K562 (cell line): Measurements from ENCODE around the gene PGRMC2. TPM values are rescaled to one million over a fixed set of nuclear protein-coding genes. Genes with fewer than 3 reads are reported as not detected.

Experiments
- ATAC-seq: fragments of 200-7000 bp; cut with Tn5 transposase; 3 replicates; pipeline ENCODE4 v1.9.1; 2020; ENCODE audit warnings: moderate library complexity
- BruUV-seq: library from RNA; stranded (reverse); fragments of 400-500 nt; replicated peaks from 2 replicates; lab custom pipeline; 2021; lab: Mats Ljungman, UMichigan
- CTCF ChIA-PET: fragments of 300-600 bp; formaldehyde crosslinking; extraction: SDS; loops from one replicate; lab custom pipeline; 2021; ENCODE audit warnings: low intra/inter-chr PET ratio; lab: Yijun Ruan, JAX
- POLR2A ChIA-PET: fragments of 300-600, 350-650 bp; sonication (Branson Sonifier 250); formaldehyde crosslinking; extraction: SDS; loops from one replicate; lab custom pipeline; 2021; ENCODE audit warnings: antibody characterized with exemption, inconsistent platforms; lab: Yijun Ruan, JAX
- DNase-seq, 4 experiments: peaks; one replicate each; pipeline versions ENCODE4 v3.0.0 to v3.0.0-alpha.2; 2011 to 2018; ENCODE audit warnings: low spot score in 3 of 4, mixed read lengths in 3 of 4; ENCODE audit errors: extremely low read depth in 1 of 4
- FAIRE-seq: peaks from 2 replicates; lab custom pipeline; 2011; peaks lifted over from hg19 to GRCh38; lab: Jason Lieb, UNC
- H2AFZ ChIP-seq: 2 replicates; pipeline ENCODE4 v1.6.0; 2011; ENCODE audit warnings: low read depth, low read length, control low read depth, inconsistent platforms
- H3K27ac ChIP-seq: fragments of 200-600 bp; 3 replicates; pipeline ENCODE4 v1.8.0; 2011; ENCODE audit warnings: low read depth, mild to moderate bottlenecking, control low read depth, inconsistent platforms, low read length, moderate library complexity, mixed read lengths; ENCODE audit errors: extremely low read depth
- H3K27me3 ChIP-seq, 2 experiments: fragments of 300-600 bp in 1 of 2; 2 replicates in 1 of 2; 3 replicates in 1 of 2; pipeline versions ENCODE4 v1.6.0 to v1.8.0; 2011; ENCODE audit warnings: inconsistent platforms in 2 of 2, low read length in 2 of 2, mild to moderate bottlenecking in 1 of 2, mixed read lengths in 1 of 2, moderate library complexity in 1 of 2; ENCODE audit not compliant: control insufficient read depth in 2 of 2, insufficient read depth in 2 of 2
- H3K36me3 ChIP-seq: fragments of 300-600 bp; 3 replicates; pipeline ENCODE4 v1.8.0; 2011; ENCODE audit warnings: mild to moderate bottlenecking, low read length, inconsistent platforms; ENCODE audit not compliant: control insufficient read depth, insufficient read depth
- H3K4me1 ChIP-seq, 2 experiments: fragments of 200-600 bp in 1 of 2; replicated peaks in 1 of 2; 2 replicates in 1 of 2; 3 replicates in 1 of 2; pipeline versions ENCODE4 v1.5.1 to v1.8.0; 2011; ENCODE audit warnings: inconsistent platforms in 2 of 2, low read length in 2 of 2, mild to moderate bottlenecking in 1 of 2, mixed read lengths in 1 of 2, moderate library complexity in 1 of 2; ENCODE audit not compliant: control insufficient read depth in 2 of 2, insufficient read depth in 2 of 2
- H3K4me2 ChIP-seq: 2 replicates; pipeline ENCODE4 v1.6.1; 2011; ENCODE audit warnings: low read length, control low read depth, inconsistent platforms, mixed read lengths; ENCODE audit not compliant: insufficient read depth
- H3K4me3 ChIP-seq: fragments of 200-600 bp; sonication (generic), shearing (Covaris generic); 2 replicates; pipeline ENCODE4 v1.5.1; 2016; ENCODE audit warnings: control low read depth, inconsistent platforms
- H3K79me2 ChIP-seq: fragments of 200-600 bp; 3 replicates; pipeline ENCODE4 v1.8.0; 2011; ENCODE audit warnings: low read length, inconsistent platforms; ENCODE audit not compliant: control insufficient read depth, insufficient read depth
- H3K9ac ChIP-seq, 2 experiments: 2 replicates each; pipeline versions ENCODE4 v1.6.0 to v1.6.1; 2011; ENCODE audit warnings: low read depth in 2 of 2, low read length in 2 of 2, control low read depth in 1 of 2, inconsistent platforms in 1 of 2, mild to moderate bottlenecking in 1 of 2, mixed read lengths in 1 of 2; ENCODE audit not compliant: insufficient read depth in 1 of 2
- H3K9me1 ChIP-seq: one replicate; pipeline ENCODE4 v1.6.0; 2011; ENCODE audit warnings: inconsistent platforms, mild to moderate bottlenecking, low read length, moderate library complexity; ENCODE audit not compliant: control insufficient read depth, insufficient read depth
- H3K9me3 ChIP-seq: replicated peaks from 2 replicates; pipeline ENCODE4 v1.5.1; 2011; ENCODE audit warnings: low read depth, low read length, inconsistent platforms; ENCODE audit not compliant: control insufficient read depth, insufficient read depth
- H4K20me1 ChIP-seq: replicated peaks from 2 replicates; pipeline ENCODE4 v1.6.1; 2011; ENCODE audit warnings: low read length, inconsistent platforms, mixed read lengths; ENCODE audit not compliant: control insufficient read depth, insufficient read depth
- CEBPB ChIP-seq: fragments of 450-650 bp; IDR thresholded peaks from 2 replicates; pipeline ENCODE4 v1.6.1; 2016; ENCODE audit warnings: missing genetic modification characterization, missing compliant biosample characterization
- CHCHD3 ChIP-seq: fragments of 250-450 bp; sonication (Bioruptor Pico); IDR thresholded peaks from 2 replicates; pipeline ENCODE4 v2.1.2; 2022; ENCODE audit warnings: mild to moderate bottlenecking
- GABPB1 ChIP-seq: sonication (generic); formaldehyde crosslinking; IDR thresholded peaks from 2 replicates; pipeline ENCODE4 v1.8.0; 2022; ENCODE audit warnings: mild to moderate bottlenecking, missing genetic modification reagents
- GATAD2A ChIP-seq: fragments of 450-650 bp; IDR thresholded peaks from 2 replicates; pipeline ENCODE4 v1.6.1; 2017
- KDM1A ChIP-seq, 2 experiments: fragments of 450-650 bp; IDR thresholded peaks; 2 replicates each; pipeline ENCODE4 v1.6.1; 2016; ENCODE audit warnings: mild to moderate bottlenecking in 2 of 2
- MEF2A ChIP-seq: IDR thresholded peaks from 2 replicates; pipeline ENCODE4 v1.6.1; 2011; ENCODE audit warnings: low read depth, mild to moderate bottlenecking, low read length, moderate library complexity; ENCODE audit not compliant: control insufficient read depth
- PRPF4 ChIP-seq: fragments of 200-400 bp; formaldehyde crosslinking; IDR thresholded peaks from one replicate; pipeline ENCODE4 v1.6.1; 2017; ENCODE audit warnings: low read length, low read depth, mild to moderate bottlenecking; ENCODE audit not compliant: insufficient read depth, poor library complexity, severe bottlenecking
- PTTG1 ChIP-seq: fragments of 450-650 bp; IDR thresholded peaks from 2 replicates; pipeline ENCODE4 v1.6.1; 2016; ENCODE audit warnings: low read depth, mild to moderate bottlenecking, missing genetic modification characterization, missing compliant biosample characterization
- SMARCA5 ChIP-seq: fragments of 450-650 bp; IDR thresholded peaks from 2 replicates; pipeline ENCODE4 v1.6.1; 2016
- TEAD1 ChIP-seq, 2 experiments: fragments of 450-650 bp in 1 of 2; sonication (generic) in 1 of 2; formaldehyde crosslinking; IDR thresholded peaks; 2 replicates each; pipeline versions ENCODE4 v1.4.0 to v1.8.0; 2020 to 2022; ENCODE audit warnings: mild to moderate bottlenecking in 2 of 2, missing genetic modification reagents in 1 of 2
- TRIM24 ChIP-seq, 2 experiments: fragments of 450-650 bp; IDR thresholded peaks; 2 replicates each; pipeline ENCODE4 v1.6.1; 2016
- U2AF2 ChIP-seq: fragments of 200-400 bp; formaldehyde crosslinking; optimal IDR thresholded peaks from 2 replicates; pipeline ENCODE3; 2017; ENCODE audit warnings: low read depth, mild to moderate bottlenecking, low read length
- XRCC5 ChIP-seq: fragments of 200-400 bp; formaldehyde crosslinking; IDR thresholded peaks from 2 replicates; pipeline ENCODE4 v1.6.1; 2017; ENCODE audit warnings: low read depth, mild to moderate bottlenecking, low read length
- ZNF3 ChIP-seq: fragments of 250-450 bp; sonication (Bioruptor Pico); IDR thresholded peaks from 2 replicates; pipeline ENCODE4 v1.5.0; 2021; ENCODE audit warnings: mild to moderate bottlenecking, moderate library complexity
- ZNF778 ChIP-seq: fragments of 450-650 bp; formaldehyde crosslinking; IDR thresholded peaks from 2 replicates; pipeline ENCODE4 v1.4.0; 2020; ENCODE audit warnings: mild to moderate bottlenecking, moderate library complexity
- WGBS: fragments of 100-300 bp; shearing (Covaris generic); methylation state at CpG from one replicate; pipeline ENCODE4 v1.1.6; 2016; ENCODE audit warnings: low coverage, mixed read lengths; ENCODE audit not compliant: insufficient coverage; ENCODE audit errors: missing lambda C conversion rate; 5-methylcytosine and 5-hydroxymethylcytosine counted together
- in situ Hi-C: fragments of 300-500 bp; cut with MboI; formaldehyde crosslinking; loops from 4 replicates; pipeline ENCODE4 v1.15.0; 2018; ENCODE audit warnings: inconsistent platforms, mixed read lengths
- intact Hi-C: fragments of 100-400 bp; cut with micrococcal nuclease; formaldehyde crosslinking; loops from 2 replicates; pipeline ENCODE4 v1.14.2; 2022
- polyA plus RNA-seq, 8 experiments: library from polyadenylated mRNA; depleted of rRNA in 4 of 8; stranded (reverse) in 5 of 8; unstranded in 3 of 8; fragments of >200 nt; fragmentation: Nextera tagmentation in 2 of 8; fragmentation: Illumina TruSeq in 1 of 8; extraction: Ambion mirVana in 2 of 8; extraction: Trizol in 1 of 8; gene quantifications; 2 replicates each; pipeline versions ENCODE4 v1.2.1 to v1.2.3, GENCODE V29; 2011 to 2014; ENCODE audit warnings: inconsistent platforms in 1 of 8, missing spikeins in 1 of 8
- total RNA-seq, 7 experiments: library from RNA; depleted of rRNA in 6 of 7; stranded (reverse); fragments of >200 nt in 6 of 7; fragmentation: Illumina TruSeq in 2 of 7; extraction: Trizol in 2 of 7; gene quantifications; 2 replicates each; pipeline versions ENCODE4 v1.2.1 to v1.2.3, GENCODE V29; 2011 to 2021; ENCODE audit warnings: low replicate concordance in 1 of 7
- TF ChIP-seq, protein P1 (sequence below): fragments of 250-450 bp; sonication (Bioruptor Pico); IDR thresholded peaks from 2 replicates; pipeline ENCODE4 v1.5.0; 2020; ENCODE audit warnings: mild to moderate bottlenecking, borderline replicate concordance

The PGRMC2 gene
- total and polyA plus RNA-seq, 9 of the 15 experiments (the other 6 are each of a cell fraction or from before 2014, with no cell fraction given), result 12.4 to 81.3 (median 22.7) TPM

DNA sequence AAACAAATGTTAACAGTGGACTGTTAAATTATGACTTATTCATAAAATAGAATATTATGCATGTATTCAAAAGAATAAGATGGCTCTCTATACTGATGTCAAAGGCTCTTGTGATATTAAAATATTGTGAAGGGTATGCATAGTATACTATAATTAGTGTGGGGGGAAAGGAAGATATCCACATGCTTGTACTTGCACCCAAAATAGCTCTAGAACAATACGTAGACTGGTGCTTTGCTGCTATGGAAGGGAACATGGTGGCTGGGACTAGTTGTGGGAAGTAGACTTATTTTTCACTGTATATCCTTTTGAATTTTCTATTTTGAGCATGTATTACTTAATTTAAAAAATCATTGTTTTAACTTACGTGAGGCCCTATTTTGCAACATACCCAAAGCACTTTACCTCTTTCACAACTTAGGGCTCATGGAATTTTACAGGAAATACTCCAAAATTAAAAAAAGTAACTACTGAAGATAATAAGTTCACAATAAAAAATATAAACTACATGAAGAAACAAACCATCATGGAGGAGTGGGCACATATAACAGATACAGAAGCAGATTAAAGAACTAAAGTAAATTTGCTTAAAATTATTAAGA is 7.9 kb downstream of the PGRMC2 start:
- no peak overlapping the region for H3K4me2 ChIP-seq
- no peaks in the 10 kb centered on the region for H3K27me3 ChIP-seq
- POLR2A ChIA-PET, result no interaction called here
- no peak overlapping the region for H3K4me3 ChIP-seq
- CTCF ChIA-PET, result no interaction called here
- no peaks in the 10 kb centered on the region for H3K9me3 ChIP-seq
- 91% methylated on average over 2 of the region's 2 CpGs for WGBS
- no peak overlapping the region for H3K9ac ChIP-seq
- peaks cover 95% of the 10 kb centered on the region for H3K79me2 ChIP-seq
- in situ Hi-C loops (no loop called here), intact Hi-C loops (loop anchor here (10.0 kb wide), 3 partner anchors 215 to 275 kb away; partner anchors contain the start of gene LARP1B)
- H3K27ac ChIP-seq, result no peak overlapping the region
- no peak for DNase-seq
- no peak for FAIRE-seq
- H3K36me3 ChIP-seq, result peaks cover 49% of the 10 kb centered on the region
- no peak overlapping the region for H2AFZ ChIP-seq
- BruUV-seq, result no TSS peak
- H3K4me1 ChIP-seq, result peaks cover 0 to 3% of the 10 kb centered on the region in 2 experiments; a peak in 3 of 5 replicates
- H4K20me1 ChIP-seq, result no peaks in the 10 kb centered on the region
- no peak for ATAC-seq
- TF ChIP-seq KDM1A (IDR thresholded peaks at IDR 0.05) (no peak), TEAD1 (CRISPR knock-in tag; IDR thresholded peaks at IDR 0.05) (no peak), ZNF3 (CRISPR knock-in tag) (no peak), GABPB1 (CRISPR knock-in tag) (no peak)
- no peaks in the 10 kb centered on the region for H3K9me1 ChIP-seq

DNA sequence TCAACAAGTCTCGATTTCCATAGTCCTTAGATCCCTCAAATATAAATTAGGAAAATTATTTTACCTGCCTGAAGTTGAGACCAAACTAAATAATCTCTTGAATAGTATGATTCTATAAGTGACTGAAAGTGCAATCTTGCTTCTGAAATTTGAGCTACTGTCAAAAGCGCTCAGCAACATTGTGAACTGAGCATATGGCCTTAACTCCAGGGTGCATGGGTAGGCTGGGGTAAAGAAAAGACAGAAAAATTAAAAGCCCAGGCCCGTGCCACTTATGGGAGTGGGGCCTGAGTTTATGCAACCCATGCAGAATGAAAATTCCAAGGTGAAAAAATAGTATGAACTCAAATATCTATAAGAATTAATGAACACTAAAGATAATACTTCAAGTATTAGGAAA is 9.8 kb downstream of the PGRMC2 start:
- Histone ChIP-seq H3K79me2 (peaks cover 97% of the 10 kb centered on the region), H3K9ac (no peak overlapping the region), H3K9me1 (no peaks in the 10 kb centered on the region), H3K9me3 (no peaks in the 10 kb centered on the region), H3K36me3 (peaks cover 50% of the 10 kb centered on the region), H3K27me3 (no peaks in the 10 kb centered on the region), H3K4me1 (peaks cover 0 to 3% of the 10 kb centered on the region in 2 experiments; a peak in 2 of 5 replicates), H3K4me2 (no peak overlapping the region), H2AFZ (no peak overlapping the region), H3K4me3 (no peak overlapping the region), H4K20me1 (no peaks in the 10 kb centered on the region), H3K27ac (no peak overlapping the region)
- in situ Hi-C loops, result no loop called here
- BruUV-seq, result no TSS peak
- WGBS, result 96% methylated on average over 3 of the region's 3 CpGs
- no peak for DNase-seq
- FAIRE-seq, result no peak
- no peak for ATAC-seq
- POLR2A ChIA-PET, result no interaction called here
- CTCF ChIA-PET, result no interaction called here
- intact Hi-C loops, result no loop called here
- TF ChIP-seq SMARCA5 (no peak), CEBPB (no peak), PRPF4 (no peak), PTTG1 (tag) (no peak), U2AF2 (no peak), CHCHD3 (no peak), GATAD2A (no peak), ZNF778 (CRISPR knock-in tag) (no peak), TRIM24 (IDR thresholded peaks at IDR 0.05) (no peak), XRCC5 (no peak), MEF2A (no peak)
- TF ChIP-seq, protein P1, sequence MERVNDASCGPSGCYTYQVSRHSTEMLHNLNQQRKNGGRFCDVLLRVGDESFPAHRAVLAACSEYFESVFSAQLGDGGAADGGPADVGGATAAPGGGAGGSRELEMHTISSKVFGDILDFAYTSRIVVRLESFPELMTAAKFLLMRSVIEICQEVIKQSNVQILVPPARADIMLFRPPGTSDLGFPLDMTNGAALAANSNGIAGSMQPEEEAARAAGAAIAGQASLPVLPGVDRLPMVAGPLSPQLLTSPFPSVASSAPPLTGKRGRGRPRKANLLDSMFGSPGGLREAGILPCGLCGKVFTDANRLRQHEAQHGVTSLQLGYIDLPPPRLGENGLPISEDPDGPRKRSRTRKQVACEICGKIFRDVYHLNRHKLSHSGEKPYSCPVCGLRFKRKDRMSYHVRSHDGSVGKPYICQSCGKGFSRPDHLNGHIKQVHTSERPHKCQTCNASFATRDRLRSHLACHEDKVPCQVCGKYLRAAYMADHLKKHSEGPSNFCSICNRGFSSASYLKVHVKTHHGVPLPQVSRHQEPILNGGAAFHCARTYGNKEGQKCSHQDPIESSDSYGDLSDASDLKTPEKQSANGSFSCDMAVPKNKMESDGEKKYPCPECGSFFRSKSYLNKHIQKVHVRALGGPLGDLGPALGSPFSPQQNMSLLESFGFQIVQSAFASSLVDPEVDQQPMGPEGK (CRISPR knock-in tag), result no peak
